Breast epithelium (tissue), 4 donors: ENCODE measurements around the gene SYNE2. TPM values are rescaled to one million over a fixed set of nuclear protein-coding genes. Genes with fewer than 3 reads are reported as not detected.

Source experiments
- DNase-seq, 2 donors: peaks; one replicate each; pipeline ENCODE4 v3.0.0-alpha.2; 2019; ENCODE audit warnings: low spot score in 2 of 2
- H3K27ac ChIP-seq, 2 donors: fragments of 200-600 bp; sonication (generic) in 1 of 2; one replicate each; pipeline ENCODE4 v1.5.1; 2016 to 2019; ENCODE audit warnings: mild to moderate bottlenecking in 1 of 2
- H3K27me3 ChIP-seq, 2 donors: fragments of 200-600 bp; sonication (generic) in 1 of 2; one replicate each; pipeline versions ENCODE4 v1.5.1 to v1.6.0; 2017 to 2019; ENCODE audit warnings: control low read depth in 1 of 2, mild to moderate bottlenecking in 1 of 2
- H3K36me3 ChIP-seq: fragments of 200-600 bp; one replicate; pipeline ENCODE4 v1.5.1; 2019
- H3K4me1 ChIP-seq, 2 donors: fragments of 200-600 bp; sonication (generic); one replicate each; pipeline ENCODE4 v1.5.1; 2016 to 2019; ENCODE audit warnings: control low read depth in 1 of 2
- H3K4me3 ChIP-seq, 3 donors: fragments of 200-600 bp; sonication (generic); 1 replicate in 2 of 3; 2 replicates in 1 of 3; pipeline ENCODE4 v1.5.1; 2016 to 2019; ENCODE audit warnings: mild to moderate bottlenecking in 3 of 3, moderate library complexity in 2 of 3
- H3K9me3 ChIP-seq, 2 donors: fragments of 200-600 bp; sonication (generic) in 1 of 2; one replicate each; pipeline ENCODE4 v1.5.1; 2016 to 2019; ENCODE audit warnings: control low read depth in 1 of 2
- CTCF ChIP-seq, 3 donors: fragments of 450-650 bp; IDR thresholded peaks; one replicate each; pipeline ENCODE4 v1.5.1; 2016 to 2017; ENCODE audit warnings: antibody characterized with exemption in 3 of 3, mild to moderate bottlenecking in 3 of 3, moderate library complexity in 3 of 3
- POLR2A ChIP-seq: fragments of 450-650 bp; IDR thresholded peaks from one replicate; pipeline ENCODE4 v1.6.1; 2016; ENCODE audit warnings: antibody characterized with exemption, mild to moderate bottlenecking, moderate library complexity
- POLR2AphosphoS5 ChIP-seq, 3 donors: sonication (generic); formaldehyde crosslinking; IDR thresholded peaks; one replicate each; pipeline ENCODE4 v1.6.1; 2017; ENCODE audit warnings: antibody characterized with exemption in 3 of 3
- intact Hi-C: fragments of 100-400 bp; cut with DNase I; formaldehyde crosslinking; loops from one replicate; pipeline ENCODE4 v1.15.1; 2023; ENCODE audit warnings: low total_unique reads
- total RNA-seq, 3 donors: library from RNA; depleted of rRNA; stranded (reverse); fragments of >200 nt; gene quantifications; one replicate each; pipeline ENCODE4 v1.1.0, GENCODE V29; 2016

Gene SYNE2
- total RNA-seq, 3 donors from 2014 or later, result 81.4 to 308 (median 303) TPM

- Histone ChIP-seq H3K27ac (no peak overlapping the region), H3K4me3 (no peak overlapping the region), H3K4me1 (no peaks in the 10 kb centered on the region), H3K9me3 (no peaks in the 10 kb centered on the region), H3K27me3 (no peaks in the 10 kb centered on the region), H3K36me3 (no peaks in the 10 kb centered on the region)
- TF ChIP-seq POLR2A (no peak), CTCF (IDR thresholded peaks at IDR 0.05) (no peak), POLR2AphosphoS5 (IDR thresholded peaks at IDR 0.05) (no peak)
- intact Hi-C loops, result no loop called here
- no peak for DNase-seq
Measured at GRCh38 chr14:64249363-64249762, 396.6 kb downstream of the SYNE2 start.

GRCh38 chr14:64253672-64254071, 400.9 kb downstream of the SYNE2 start:
- no peaks in the 10 kb centered on the region for H3K27me3 ChIP-seq
- H3K9me3 ChIP-seq, result no peaks in the 10 kb centered on the region
- no peak overlapping the region for H3K27ac ChIP-seq
- DNase-seq, result no peak
- no peak overlapping the region for H3K4me3 ChIP-seq
- intact Hi-C loops, result no loop called here
- TF ChIP-seq CTCF (IDR thresholded peaks at IDR 0.05) (no peak), POLR2AphosphoS5 (IDR thresholded peaks at IDR 0.05) (no peak), POLR2A (no peak)
- no peaks in the 10 kb centered on the region for H3K4me1 ChIP-seq
- no peaks in the 10 kb centered on the region for H3K36me3 ChIP-seq

- H3K4me3 ChIP-seq, result no peak overlapping the region
- no peak overlapping the region for H3K27ac ChIP-seq
- no peaks in the 10 kb centered on the region for H3K4me1 ChIP-seq
- intact Hi-C loops, result no loop called here
- no peaks in the 10 kb centered on the region for H3K9me3 ChIP-seq
- H3K27me3 ChIP-seq, result no peaks in the 10 kb centered on the region
- DNase-seq, result no peak
- TF ChIP-seq POLR2AphosphoS5 (IDR thresholded peaks at IDR 0.05), result no peak
- TF ChIP-seq CTCF (IDR thresholded peaks at IDR 0.05), result no peak
- no peak for TF ChIP-seq POLR2A
- H3K36me3 ChIP-seq, result no peaks in the 10 kb centered on the region
Measured at GRCh38 chr14:64255756-64256155, 403.0 kb downstream of the SYNE2 start.

- H3K9me3 ChIP-seq, result no peaks in the 10 kb centered on the region
- intact Hi-C loops, result no loop called here
- no peak for DNase-seq
- H3K36me3 ChIP-seq, result no peaks in the 10 kb centered on the region
- H3K4me1 ChIP-seq, result no peaks in the 10 kb centered on the region
- no peak overlapping the region for H3K27ac ChIP-seq
- H3K27me3 ChIP-seq, result no peaks in the 10 kb centered on the region
- TF ChIP-seq CTCF (IDR thresholded peaks at IDR 0.05) (no peak), POLR2A (no peak), POLR2AphosphoS5 (IDR thresholded peaks at IDR 0.05) (no peak)
- no peak overlapping the region for H3K4me3 ChIP-seq
Measured at GRCh38 chr14:64260418-64260817, 407.6 kb downstream of the SYNE2 start.

- no peaks in the 10 kb centered on the region for H3K9me3 ChIP-seq
- H3K36me3 ChIP-seq, result no peaks in the 10 kb centered on the region
- no peaks in the 10 kb centered on the region for H3K4me1 ChIP-seq
- H3K27ac ChIP-seq, result no peak overlapping the region
- no peak overlapping the region for H3K4me3 ChIP-seq
- no peak for DNase-seq
- TF ChIP-seq CTCF (IDR thresholded peaks at IDR 0.05) (no peak), POLR2A (no peak), POLR2AphosphoS5 (IDR thresholded peaks at IDR 0.05) (no peak)
- H3K27me3 ChIP-seq, result no peaks in the 10 kb centered on the region
- intact Hi-C loops, result no loop called here
Measured at GRCh38 chr14:64265222-64265621, 412.4 kb downstream of the SYNE2 start.
